ENCODE results near the gene SAA2. TPM values are rescaled to one million over a fixed set of nuclear protein-coding genes. Genes with fewer than 3 reads are reported as not detected.
"Not testable (repeated sequence)": the region's sequence is repeated elsewhere in the genome, so short reads cannot be mapped to it uniquely, and the experiment has no call there.

SAA2 gene
- total RNA-seq, 1 experiment from 2014 or later: not detected

DNA sequence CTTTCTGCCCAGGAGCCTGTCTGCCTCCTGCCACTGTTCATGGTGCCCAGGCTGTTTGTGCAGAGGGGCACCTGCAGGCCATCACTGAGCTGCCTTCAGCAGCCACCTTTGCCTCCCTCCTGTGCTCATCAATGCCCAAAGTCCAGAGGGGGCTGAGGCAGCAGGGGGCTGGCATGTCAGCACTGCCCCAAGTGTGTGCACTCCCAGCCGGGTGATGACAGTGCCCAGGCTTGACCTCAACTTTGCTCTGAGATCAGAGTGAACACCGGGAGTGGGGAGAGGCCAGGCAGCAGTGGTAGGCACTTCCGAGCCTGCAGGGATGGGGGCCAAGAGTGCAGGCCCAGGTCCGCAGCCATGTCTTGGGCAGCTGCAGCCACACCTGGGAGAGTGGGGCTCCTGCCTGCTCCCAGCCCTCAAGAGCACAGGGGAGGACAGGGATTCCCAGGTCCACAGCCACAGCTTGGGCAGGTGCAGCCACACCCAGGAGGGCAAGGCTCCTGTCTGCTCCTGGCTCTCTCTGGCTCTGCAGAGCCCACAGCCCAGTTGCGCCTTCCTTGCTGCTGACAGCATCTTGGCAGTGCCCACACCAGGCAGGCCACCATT, 27.1 kb downstream of the SAA2 start:
- in situ Hi-C loops (cut with HindIII; ENCODE audit: low pct_unique_long_range_greater_than_20kb, low sequenced_read_pairs): no loop called here
- DNase-seq (ENCODE audit: low read depth): no peak

GRCh38 chr11:18209058-18209457, 39.4 kb downstream of the SAA2 start:
- in situ Hi-C loops (cut with HindIII; ENCODE audit: low pct_unique_long_range_greater_than_20kb, low sequenced_read_pairs): no loop called here
- DNase-seq (ENCODE audit: low read depth): no peak

- in situ Hi-C loops (cut with HindIII; ENCODE audit: low pct_unique_long_range_greater_than_20kb, low sequenced_read_pairs): no loop called here
Observed at GRCh38 chr11:18204771-18205170, 43.7 kb downstream of the SAA2 start.

DNA sequence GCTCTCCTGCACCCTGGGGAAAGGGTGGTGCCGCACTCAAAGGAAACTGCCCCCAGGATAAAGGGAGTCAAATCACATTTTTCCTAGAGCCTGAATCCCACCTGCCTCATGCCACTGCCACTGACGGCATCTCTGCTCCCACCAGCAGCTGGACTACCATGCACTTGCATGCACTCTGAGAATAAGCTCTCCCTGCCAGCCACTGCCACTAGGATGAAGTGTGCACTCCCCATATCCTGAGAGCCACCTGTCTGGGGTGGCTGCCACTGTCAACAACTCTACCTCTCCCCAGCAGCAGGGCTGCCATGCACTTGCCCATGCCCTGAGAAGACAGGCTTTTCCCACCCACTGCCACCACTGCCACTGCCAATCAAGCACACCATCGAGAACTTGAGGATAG, 44.2 kb downstream of the SAA2 start:
- in situ Hi-C loops (cut with HindIII; ENCODE audit: low pct_unique_long_range_greater_than_20kb, low sequenced_read_pairs): no loop called here
- DNase-seq (ENCODE audit: low read depth): no peak

More at GRCh38 chr11:18204771-18205170, 43.7 kb downstream of the SAA2 start:
- DNase-seq (ENCODE audit: low read depth): no peak

DNA sequence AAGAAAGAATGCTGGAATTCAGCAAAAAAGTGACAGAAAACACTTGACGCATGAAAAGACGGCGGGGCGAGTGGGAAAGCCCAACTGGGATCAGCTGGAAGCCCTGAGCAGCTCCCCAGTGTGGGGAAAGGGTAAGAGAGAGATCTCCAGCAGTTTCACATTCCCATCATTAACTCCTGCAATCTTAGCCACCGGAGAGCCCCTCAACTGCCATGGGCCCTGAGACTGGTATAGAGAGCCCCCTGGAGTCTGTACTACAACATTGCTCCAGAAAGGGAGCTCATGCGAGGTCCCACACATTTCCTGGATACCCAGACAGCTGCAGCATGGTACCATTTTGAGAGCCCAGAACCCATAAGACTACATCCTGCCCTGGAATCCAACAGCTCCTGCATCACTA, 44.7 kb downstream of the SAA2 start:
- in situ Hi-C loops (cut with HindIII; ENCODE audit: low pct_unique_long_range_greater_than_20kb, low sequenced_read_pairs): no loop called here
- no peak for DNase-seq (ENCODE audit: low read depth)

DNA sequence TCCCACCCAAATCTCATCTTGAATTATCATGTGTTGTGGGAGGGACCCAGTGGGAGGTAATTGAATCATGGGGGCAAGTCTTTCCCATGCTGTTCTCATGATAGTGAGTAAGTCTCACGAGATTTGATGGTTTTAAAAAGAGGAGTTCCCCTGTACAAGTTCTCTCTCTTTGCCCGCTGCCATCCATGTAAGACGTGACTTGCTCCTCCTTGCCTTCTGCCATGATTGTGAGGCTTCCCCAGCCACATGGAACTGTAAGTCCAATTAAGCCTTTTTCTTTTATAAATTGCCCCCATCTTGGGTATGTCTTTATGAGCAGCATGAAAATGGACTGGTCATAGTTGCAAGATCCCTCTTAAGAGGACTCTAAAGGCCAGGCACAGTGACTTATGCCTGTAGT, 50.7 kb downstream of the SAA2 start:
- in situ Hi-C loops (cut with HindIII; ENCODE audit: low pct_unique_long_range_greater_than_20kb, low sequenced_read_pairs); DNase-seq (ENCODE audit: low read depth): not testable (repeated sequence)

- in situ Hi-C loops (cut with HindIII; ENCODE audit: low pct_unique_long_range_greater_than_20kb, low sequenced_read_pairs): no loop called here
- DNase-seq (ENCODE audit: low read depth): no peak
Observed at GRCh38 chr11:18196532-18196931, 51.9 kb downstream of the SAA2 start.

Other genes starting within 250 kb of the SAA2 start
- gene SERGEF, start 235.6 kb downstream of the SAA2 start, total RNA-seq (2014; rRNA removed; shearing (Covaris generic); ENCODE audit: low replicate concordance): 47.1 and 52.0 TPM in 2 replicates
- not detected in 2 replicates for gene TPH1, start 202.4 kb downstream of the SAA2 start, total RNA-seq (2014; rRNA removed; shearing (Covaris generic); ENCODE audit: low replicate concordance)
- gene SAAL1, start 142.6 kb downstream of the SAA2 start, total RNA-seq (2014; rRNA removed; shearing (Covaris generic); ENCODE audit: low replicate concordance): 14.4 and 26.3 TPM in 2 replicates
- gene MRGPRX3, start 116.1 kb downstream of the SAA2 start, total RNA-seq (2014; rRNA removed; shearing (Covaris generic); ENCODE audit: low replicate concordance): not detected in 2 replicates
- not detected in 2 replicates for gene MRGPRX4, start 75.8 kb downstream of the SAA2 start, total RNA-seq (2014; rRNA removed; shearing (Covaris generic); ENCODE audit: low replicate concordance)
- gene SAA4, start 11.9 kb downstream of the SAA2 start, total RNA-seq (2014; rRNA removed; shearing (Covaris generic); ENCODE audit: low replicate concordance): not detected in 2 replicates
- gene SAA1, start 17.6 kb upstream of the SAA2 start, total RNA-seq (2014; rRNA removed; shearing (Covaris generic); ENCODE audit: low replicate concordance): 0.67 and 4.8 TPM in 2 replicates
- gene HPS5, start 73.5 kb upstream of the SAA2 start, total RNA-seq (2014; rRNA removed; shearing (Covaris generic); ENCODE audit: low replicate concordance): 28.4 and 35.4 TPM in 2 replicates
- gene GTF2H1, start 73.9 kb upstream of the SAA2 start, total RNA-seq (2014; rRNA removed; shearing (Covaris generic); ENCODE audit: low replicate concordance): 73.3 and 76.1 TPM in 2 replicates
- 1,568 and 1,798 TPM in 2 replicates for gene LDHA, start 145.9 kb upstream of the SAA2 start, total RNA-seq (2014; rRNA removed; shearing (Covaris generic); ENCODE audit: low replicate concordance)
- 17.3 and 17.4 TPM in 2 replicates for gene LDHC, start 163.7 kb upstream of the SAA2 start, total RNA-seq (2014; rRNA removed; shearing (Covaris generic); ENCODE audit: low replicate concordance)
- not detected in 2 replicates for gene LDHAL6A, start 207.2 kb upstream of the SAA2 start, total RNA-seq (2014; rRNA removed; shearing (Covaris generic); ENCODE audit: low replicate concordance)

Measured in Caki2 (cell line).